ENCODE results near the gene CATSPER3.

DNA sequence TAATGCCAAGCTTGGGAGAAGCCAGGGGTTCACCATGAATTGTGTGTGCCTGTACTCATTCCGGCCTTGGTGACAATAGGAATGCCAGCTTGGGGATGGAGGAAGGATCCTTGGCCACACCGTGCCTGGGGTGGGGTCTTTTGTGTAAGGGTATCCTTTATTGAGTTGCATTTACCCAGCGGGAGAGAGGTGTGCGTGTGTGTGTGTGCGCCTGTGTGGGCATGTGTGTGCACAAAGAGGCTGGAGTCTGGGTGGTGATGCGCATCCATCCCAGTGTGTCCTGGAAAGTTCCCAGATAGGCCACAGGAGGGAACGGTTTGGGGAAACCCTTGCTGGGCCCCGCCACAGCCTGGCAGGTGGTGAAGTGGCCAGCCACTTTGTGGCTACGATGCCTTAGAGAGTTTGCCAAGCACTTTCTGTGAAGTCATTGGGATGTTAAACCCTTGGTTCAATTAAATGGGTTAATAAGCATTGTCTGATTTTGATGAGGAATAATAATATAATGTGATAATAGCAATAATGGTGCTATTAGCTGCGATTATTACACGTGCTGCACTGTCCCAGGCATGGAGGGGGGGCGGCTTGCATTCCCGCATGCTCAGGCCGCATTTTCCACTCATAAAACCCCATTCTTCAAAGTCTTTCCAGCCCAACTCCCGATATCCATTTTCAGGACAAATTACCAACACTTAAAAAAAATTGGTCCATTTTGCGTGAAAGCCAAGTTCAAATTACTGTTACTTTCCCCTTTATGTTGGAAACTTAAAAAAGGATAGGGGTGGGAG lies 52.6 kb downstream of the CATSPER3 start:
- no peak for TF ChIP-seq CTCF (IDR thresholded peaks at IDR 0.05)
- no peak for TF ChIP-seq POLR2A (IDR thresholded peaks at IDR 0.05)
